Stimulated activated CD4-positive, alpha-beta T cell treated with anti-CD3 and anti-CD28 coated beads, TNF-alpha, amount 100 ng/mL, for 24 hours (primary cell): ENCODE results near the gene ARAP1.

Experiments
- DNase-seq, 3 experiments: peaks; one replicate each; pipeline ENCODE4 v3.0.0-alpha.2; 2020; ENCODE audit warnings: low read depth in 3 of 3

Gene ARAP1

GRCh38 chr11:72724851-72725723 is 27.1 kb downstream of the ARAP1 start:
- peak; percentile 54 to 74 (median 71) for DNase-seq

GRCh38 chr11:72724021-72724551 is 28.1 kb downstream of the ARAP1 start:
- DNase-seq: no peak

- DNase-seq: no peak
Measured at GRCh38 chr11:72723508-72723907, 28.7 kb downstream of the ARAP1 start.

GRCh38 chr11:72722050-72722748 is 30.0 kb downstream of the ARAP1 start:
- DNase-seq: peak; percentile 70 to 80 (median 72)

GRCh38 chr11:72721689-72722049 is 30.5 kb downstream of the ARAP1 start:
- DNase-seq: peak in 2 of 3 experiments; percentile 16 to 31

- DNase-seq: no peak
Measured at GRCh38 chr11:72721276-72721675, 30.9 kb downstream of the ARAP1 start.

- DNase-seq: no peak
Measured at GRCh38 chr11:72720784-72721183, 31.4 kb downstream of the ARAP1 start.

- no peak for DNase-seq
Measured at GRCh38 chr11:72720047-72720446, 32.2 kb downstream of the ARAP1 start.

GRCh38 chr11:72719551-72719950 is 32.7 kb downstream of the ARAP1 start:
- DNase-seq: no peak

GRCh38 chr11:72719144-72719543 is 33.1 kb downstream of the ARAP1 start:
- no peak for DNase-seq

- no peak for DNase-seq
Measured at GRCh38 chr11:72718101-72718501, 34.1 kb downstream of the ARAP1 start.

- no peak for DNase-seq
Measured at GRCh38 chr11:72716788-72717435, 35.3 kb downstream of the ARAP1 start.

GRCh38 chr11:72716290-72716689 is 35.9 kb downstream of the ARAP1 start:
- no peak for DNase-seq

GRCh38 chr11:72712841-72713240 is 39.4 kb downstream of the ARAP1 start:
- no peak for DNase-seq

- no peak for DNase-seq
Measured at GRCh38 chr11:72712168-72712751, 39.9 kb downstream of the ARAP1 start.

GRCh38 chr11:72711141-72711540 is 41.1 kb downstream of the ARAP1 start:
- DNase-seq: no peak

- no peak for DNase-seq
Measured at GRCh38 chr11:72710278-72710677, 41.9 kb downstream of the ARAP1 start.

- DNase-seq: no peak
Measured at GRCh38 chr11:72709478-72710238, 42.5 kb downstream of the ARAP1 start.

- no peak for DNase-seq
Measured at GRCh38 chr11:72707032-72707431, 45.2 kb downstream of the ARAP1 start.

GRCh38 chr11:72706579-72706978 is 45.6 kb downstream of the ARAP1 start:
- DNase-seq: no peak
